ENCODE results near the gene SPRY2. TPM values are rescaled to one million over a fixed set of nuclear protein-coding genes. Genes with fewer than 3 reads are reported as not detected.
"Not testable (repeated sequence)": the region's sequence is repeated elsewhere in the genome, so short reads cannot be mapped to it uniquely, and the experiment has no call there.

SPRY2 gene
- total and polyA plus RNA-seq, 12 donors: 24.3 to 40.9 (median 32.6) TPM

DNA sequence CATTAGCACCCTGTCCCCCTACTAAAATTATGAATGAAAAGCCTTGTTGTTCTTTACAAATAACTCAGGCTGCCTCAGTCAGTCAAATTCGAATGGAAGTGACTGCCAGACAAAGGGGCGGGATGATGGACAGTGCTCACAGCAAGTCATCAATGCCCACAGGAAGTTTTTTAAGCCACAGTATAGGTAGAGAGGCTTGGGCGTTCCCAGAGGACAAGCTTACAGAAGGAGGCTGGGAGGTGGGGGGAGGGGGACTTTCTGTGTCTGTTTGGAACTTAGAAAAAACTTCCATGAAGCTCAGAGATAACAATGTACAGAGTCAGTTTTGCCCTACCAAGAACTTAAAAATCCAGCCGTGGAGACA lies 18.5 kb upstream of the SPRY2 start:
- TF ChIP-seq CTCF (IDR thresholded peaks at IDR 0.05): no peak
- intact Hi-C loops (cut with DNase I): loop anchor here in 3 of 10 donors (2.0 to 10.0 kb wide), 3 partner anchors 77 to 682 kb away; no protein-coding TSS in a partner anchor
- Histone ChIP-seq H3K4me1 (peaks cover 0 to 28% (median 19%) of the 10 kb centered on the region in 9 donors), H3K4me3 (no peak overlapping the region), H3K36me3 (no peaks in the 10 kb centered on the region), H3K27ac (peak overlapping the region in 6 of 10 donors; percentile 7 to 35 (median 28)), H3K9me3 (no peaks in the 10 kb centered on the region), H3K27me3 (no peaks in the 10 kb centered on the region)
- 75 to 80% methylated on average over 4 of the region's 4 CpGs for WGBS, 2 donors
- ATAC-seq: peak in 2 of 8 donors; percentile 10 to 32
- DNase-seq: no peak

DNA sequence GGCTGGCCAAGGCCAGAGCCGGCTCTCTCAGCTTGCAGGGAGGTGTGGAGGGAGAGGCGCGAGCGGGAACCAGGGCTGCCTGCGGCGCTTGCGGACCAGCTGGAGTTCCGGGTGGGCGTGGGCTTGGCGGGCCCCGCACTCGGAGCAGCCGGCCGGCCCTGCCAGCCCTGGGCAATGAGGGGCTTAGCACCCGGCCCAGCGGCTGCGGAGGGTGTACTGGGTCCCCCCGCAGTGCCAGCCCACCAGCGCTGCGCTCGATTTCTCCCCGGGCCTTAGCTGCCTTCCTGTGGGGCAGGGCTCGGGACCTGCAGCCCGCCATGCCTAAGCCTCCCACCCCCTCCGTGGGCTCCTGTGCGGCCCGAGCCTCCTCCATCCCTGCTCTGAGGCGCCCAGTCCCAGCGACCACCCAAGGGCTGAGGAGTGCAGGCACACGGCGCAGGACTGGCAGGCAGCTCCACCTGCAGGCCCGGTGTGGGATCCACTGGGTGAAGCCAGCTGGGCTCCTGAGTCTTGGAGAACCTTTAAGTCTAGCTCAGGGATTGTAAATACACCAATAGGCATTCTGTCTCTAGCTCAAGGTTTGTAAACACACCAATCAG lies 14.7 kb upstream of the SPRY2 start:
- not testable (repeated sequence) for H3K27ac ChIP-seq, H3K27me3 ChIP-seq, ATAC-seq, DNase-seq, H3K36me3 ChIP-seq, H3K9me3 ChIP-seq, H3K4me3 ChIP-seq
- intact Hi-C loops (cut with DNase I): loop anchor here in 2 of 10 donors (5.0 to 10.0 kb wide), 2 partner anchors 659 to 678 kb away; no protein-coding TSS in a partner anchor
- peaks cover 0 to 15% (median 4%) of the 10 kb centered on the region in 9 donors for H3K4me1 ChIP-seq
- 95 to 97% methylated on average over 25 to 29 of the region's 32 CpGs for WGBS, 2 donors

GRCh38 chr13:80348750-80349149 lies 7.8 kb upstream of the SPRY2 start:
- TF ChIP-seq CTCF (IDR thresholded peaks at IDR 0.05): no peak
- Histone ChIP-seq H3K27ac (no peak overlapping the region), H3K4me1 (peaks cover 0 to 16% (median 7%) of the 10 kb centered on the region in 9 donors), H3K4me3 (no peak overlapping the region), H3K36me3 (no peaks in the 10 kb centered on the region), H3K9me3 (peaks cover 0 to 8% (median 0%) of the 10 kb centered on the region in 11 donors), H3K27me3 (no peaks in the 10 kb centered on the region)
- intact Hi-C loops (cut with DNase I): loop anchor here (10.0 kb wide), 9 partner anchors 116 to 674 kb away; no protein-coding TSS in a partner anchor
- DNase-seq (no peak), ATAC-seq (no peak)
- WGBS, 2 donors: 92 to 94% methylated on average over 6 of the region's 6 CpGs

DNA sequence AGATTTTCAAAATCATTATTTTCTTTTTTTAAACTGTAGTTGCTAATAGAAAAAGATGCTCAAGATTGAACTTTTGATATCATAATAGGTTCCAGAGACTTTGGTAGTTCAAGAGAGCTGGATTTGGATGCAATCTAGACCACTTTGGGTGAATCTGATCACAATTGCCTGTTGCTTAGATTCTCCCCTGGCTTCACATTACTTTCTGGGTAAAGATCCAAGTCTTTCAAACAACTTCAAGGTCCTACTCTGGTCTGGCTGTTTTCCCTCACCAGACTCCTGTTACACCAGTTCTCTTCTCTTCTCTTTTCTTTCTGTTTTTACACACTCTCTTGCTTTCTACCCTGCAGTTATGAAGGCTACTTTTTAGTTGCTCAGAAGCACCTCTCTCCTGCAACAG lies 7.4 kb upstream of the SPRY2 start:
- Histone ChIP-seq H3K9me3 (peaks cover 0 to 8% (median 0%) of the 10 kb centered on the region in 11 donors), H3K27ac (no peak overlapping the region), H3K36me3 (no peaks in the 10 kb centered on the region), H3K27me3 (no peaks in the 10 kb centered on the region), H3K4me3 (no peak overlapping the region), H3K4me1 (peaks cover 0 to 21% (median 9%) of the 10 kb centered on the region in 9 donors)
- DNase-seq (no peak), ATAC-seq (no peak)
- intact Hi-C loops (cut with DNase I): loop anchor here (10.0 kb wide), 9 partner anchors 116 to 674 kb away; no protein-coding TSS in a partner anchor
- no peak for TF ChIP-seq CTCF (IDR thresholded peaks at IDR 0.05)
